ENCODE data around the gene KLC1. TPM values are rescaled to one million over a fixed set of nuclear protein-coding genes. Genes with fewer than 3 reads are reported as not detected.

KLC1 gene
- total and polyA plus RNA-seq, 11 donors: 127 to 241 (median 158) TPM

GRCh38 chr14:103629503-103630121 lies 601 bp downstream of the KLC1 start:
- intact Hi-C loops (cut with DNase I): loop anchor here in 5 of 10 donors (5.0 to 10.0 kb wide), 4 partner anchors 52 to 88 kb away; partner anchors contain the start of genes XRCC3 (in 1 of the 5) and ZFYVE21 (in 1 of the 5)
- Histone ChIP-seq H3K4me1 (peaks cover 3 to 75% (median 59%) of the 10 kb centered on the region in 12 donors), H3K27me3 (no peaks in the 10 kb centered on the region), H3K4me3 (peak overlapping the region; percentile 83 to 100 (median 95)), H3K27ac (peak overlapping the region; percentile 97 to 100 (median 99)), H3K9me3 (no peaks in the 10 kb centered on the region), H3K36me3 (peaks cover 0 to 24% (median 5%) of the 10 kb centered on the region in 9 donors)
- 0 to 2% (median 1%) methylated on average over 17 to 71 of the region's 71 CpGs for WGBS, 4 donors
- DNase-seq (peak; percentile 77 to 85 (median 82)), ATAC-seq (peak in 3 of 4 donors; percentile 54 to 60 (median 56))
- no peak for TF ChIP-seq POLR2A (IDR thresholded peaks at IDR 0.05)
- TF ChIP-seq CTCF (IDR thresholded peaks at IDR 0.05): no peak

- Histone ChIP-seq H3K36me3 (peaks cover 0 to 34% (median 7%) of the 10 kb centered on the region in 9 donors), H3K27me3 (no peaks in the 10 kb centered on the region), H3K27ac (peak overlapping the region in 10 of 12 donors; percentile 97 to 100 (median 99)), H3K9me3 (no peaks in the 10 kb centered on the region), H3K4me3 (peak overlapping the region; percentile 83 to 100 (median 95)), H3K4me1 (peaks cover 3 to 75% (median 59%) of the 10 kb centered on the region in 12 donors)
- TF ChIP-seq POLR2A (IDR thresholded peaks at IDR 0.05): no peak
- no peak for TF ChIP-seq CTCF (IDR thresholded peaks at IDR 0.05)
- intact Hi-C loops (cut with DNase I): no loop called here
- no peak for ATAC-seq
- no peak for DNase-seq
- 4 to 18% (median 14%) methylated on average over 5 of the region's 5 CpGs for WGBS, 4 donors
Measured at GRCh38 chr14:103630364-103631108, 1.5 kb downstream of the KLC1 start.

GRCh38 chr14:103633391-103633790 lies 4.4 kb downstream of the KLC1 start:
- peaks cover 3 to 87% (median 71%) of the 10 kb centered on the region in 12 donors for H3K4me1 ChIP-seq
- ATAC-seq (no peak), DNase-seq (no peak)
- no peak overlapping the region for H3K27ac ChIP-seq
- H3K4me3 ChIP-seq: no peak overlapping the region
- TF ChIP-seq POLR2A (IDR thresholded peaks at IDR 0.05) (no peak), CTCF (IDR thresholded peaks at IDR 0.05) (no peak)
- 45 to 74% (median 62%) methylated on average over 1 of the region's 1 CpG for WGBS, 4 donors
- peaks cover 0 to 4% (median 0%) of the 10 kb centered on the region in 12 donors for H3K9me3 ChIP-seq
- H3K36me3 ChIP-seq: peaks cover 0 to 34% (median 10%) of the 10 kb centered on the region in 9 donors
- intact Hi-C loops (cut with DNase I): no loop called here
- H3K27me3 ChIP-seq: no peaks in the 10 kb centered on the region

GRCh38 chr14:103634156-103634555 lies 5.1 kb downstream of the KLC1 start:
- ATAC-seq: no peak
- Histone ChIP-seq H3K27ac (no peak overlapping the region), H3K27me3 (no peaks in the 10 kb centered on the region), H3K4me1 (peaks cover 3 to 92% (median 74%) of the 10 kb centered on the region in 12 donors), H3K36me3 (peaks cover 0 to 36% (median 10%) of the 10 kb centered on the region in 9 donors), H3K4me3 (no peak overlapping the region), H3K9me3 (peaks cover 0 to 4% (median 0%) of the 10 kb centered on the region in 12 donors)
- TF ChIP-seq CTCF (IDR thresholded peaks at IDR 0.05): no peak
- TF ChIP-seq POLR2A (IDR thresholded peaks at IDR 0.05): no peak
- DNase-seq: no peak
- WGBS, 4 donors: 61 to 72% (median 67%) methylated on average over 4 of the region's 4 CpGs
- intact Hi-C loops (cut with DNase I): no loop called here

Data from heart left ventricle (tissue), 16 donors.